Measurements from ENCODE around the gene ADCY6. TPM values are rescaled to one million over a fixed set of nuclear protein-coding genes. Genes with fewer than 3 reads are reported as not detected.
A peak's percentile ranks its signal among the peaks of the same experiment; 100 is the strongest.

ADCY6 gene
- total RNA-seq, 1 donor from 2014 or later, result 21.3 TPM

DNA sequence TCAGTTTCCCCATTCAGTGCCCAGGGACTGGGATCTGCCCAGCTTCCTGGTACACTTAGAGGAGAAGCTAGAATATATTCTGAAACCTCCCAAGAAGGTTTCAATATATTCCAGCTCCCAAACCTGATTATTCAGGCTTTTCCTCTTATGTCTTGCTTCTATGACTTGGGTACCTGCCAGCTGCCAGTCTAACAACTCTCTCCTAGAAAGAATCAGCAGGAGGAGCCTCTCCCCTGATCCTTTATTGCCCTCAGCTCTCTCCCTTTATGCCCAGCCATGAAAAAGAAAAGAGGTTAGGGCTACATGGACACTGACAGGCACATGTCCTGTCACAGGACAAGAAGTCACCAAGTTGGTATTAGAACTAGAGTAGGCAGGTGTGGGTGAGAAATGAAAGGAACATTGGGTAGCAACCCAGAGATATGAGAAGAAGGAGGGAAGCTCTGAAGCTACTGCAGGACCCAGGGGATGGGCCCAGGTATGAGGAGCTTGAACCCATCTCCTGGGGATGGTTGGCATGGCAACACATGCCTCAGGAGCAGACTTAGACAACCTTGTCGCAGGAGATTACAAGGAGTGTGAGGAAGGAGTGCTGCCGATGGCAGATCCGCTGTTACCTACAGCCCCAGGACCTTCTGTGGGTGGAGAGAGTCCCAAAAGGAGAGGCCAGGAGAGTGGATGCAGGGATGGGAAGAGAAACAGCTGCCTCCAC is 27.4 kb upstream of the ADCY6 start:
- ATAC-seq (no peak), DNase-seq (ENCODE audit: low spot score) (no peak)

DNA sequence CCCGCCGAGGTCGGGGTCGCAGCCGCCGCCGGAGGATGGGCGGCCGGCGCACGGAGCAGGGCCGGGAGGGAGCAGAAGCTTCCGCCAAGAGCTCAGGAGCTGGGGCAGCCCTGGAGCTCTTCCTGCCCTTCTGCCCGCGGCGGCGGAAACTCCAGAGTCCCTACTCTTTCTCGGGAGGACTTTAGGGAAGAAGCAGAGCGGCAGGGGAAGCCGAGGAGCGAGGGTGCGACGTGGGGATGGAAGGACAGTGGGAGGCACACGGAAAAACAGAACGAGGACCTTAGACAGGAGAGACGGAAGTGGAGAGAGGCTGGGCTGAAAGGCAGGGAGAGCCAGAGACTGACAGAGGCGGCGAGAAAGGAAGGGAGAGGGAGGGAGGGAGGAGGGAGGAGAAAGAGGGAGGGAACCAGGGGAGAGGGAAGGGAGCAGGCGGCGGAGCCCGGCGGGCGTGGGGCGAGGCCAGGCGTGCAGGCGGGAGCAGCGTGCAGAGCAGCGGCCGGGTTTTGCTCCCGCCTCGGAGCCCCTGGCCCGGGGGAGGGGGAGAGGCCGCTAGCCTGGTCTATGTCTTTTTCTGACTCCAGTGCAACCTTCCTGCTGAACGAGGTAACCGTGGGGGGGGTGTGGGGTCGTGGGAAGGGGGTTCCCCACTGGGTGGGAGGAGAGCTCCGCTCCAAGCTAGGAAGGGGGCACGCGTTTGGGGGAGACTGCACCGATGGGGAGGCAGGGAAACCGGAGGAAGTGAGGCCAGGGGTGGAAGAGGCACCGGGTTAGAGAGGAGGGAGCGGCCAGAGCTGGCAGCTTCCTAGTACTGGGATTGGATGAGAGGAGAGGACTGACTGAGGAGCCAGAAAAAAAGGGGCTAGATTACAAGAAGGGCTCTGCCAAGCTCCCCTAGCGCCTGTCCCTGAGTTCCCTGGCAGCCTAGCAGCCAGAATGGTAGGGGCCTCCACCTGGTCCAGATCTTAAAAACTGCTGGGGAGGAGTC is 26.5 kb upstream of the ADCY6 start:
- DNase-seq (ENCODE audit: low spot score) (peak; percentile 68), ATAC-seq (peak; percentile 86)

GRCh38 chr12:48814262-48815125 is 25.6 kb upstream of the ADCY6 start:
- peak; percentile 80 for DNase-seq (ENCODE audit: low spot score)
- peak; percentile 92 for ATAC-seq

- DNase-seq (ENCODE audit: low spot score), result no peak
Observed at GRCh38 chr12:48813465-48814261, 24.8 kb upstream of the ADCY6 start.

DNA sequence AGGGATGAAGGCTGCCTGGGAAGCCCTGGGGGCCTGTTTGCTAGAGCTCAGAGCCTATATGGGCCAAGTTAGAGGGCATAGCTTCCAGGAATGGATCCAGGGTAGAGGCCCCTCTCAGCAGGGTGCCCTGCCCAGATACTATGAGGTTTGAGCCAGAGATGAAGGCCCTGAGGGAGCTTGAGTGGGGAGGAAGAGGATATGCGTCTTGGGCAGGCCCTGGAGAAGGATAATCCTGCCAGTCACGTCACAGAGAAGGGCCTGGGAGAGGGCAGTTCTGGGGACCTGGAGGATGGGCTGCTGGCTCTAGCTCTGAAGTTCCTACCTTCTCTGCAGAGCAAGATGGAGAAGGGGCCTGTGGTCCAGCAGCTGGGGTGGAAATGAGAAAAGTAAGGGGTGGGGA is 23.5 kb upstream of the ADCY6 start:
- no peak for DNase-seq (ENCODE audit: low spot score)
- no peak for ATAC-seq

More at GRCh38 chr12:48813465-48814261, 24.8 kb upstream of the ADCY6 start:
- no peak for ATAC-seq

GRCh38 chr12:48811437-48812090 is 22.7 kb upstream of the ADCY6 start:
- ATAC-seq, result no peak

GRCh38 chr12:48810903-48811431 is 22.1 kb upstream of the ADCY6 start:
- ATAC-seq, result no peak
- no peak for DNase-seq (ENCODE audit: low spot score)

More at GRCh38 chr12:48811437-48812090, 22.7 kb upstream of the ADCY6 start:
- no peak for DNase-seq (ENCODE audit: low spot score)

GRCh38 chr12:48807981-48808380 is 19.1 kb upstream of the ADCY6 start:
- no peak for ATAC-seq
- DNase-seq (ENCODE audit: low spot score), result no peak

DNA sequence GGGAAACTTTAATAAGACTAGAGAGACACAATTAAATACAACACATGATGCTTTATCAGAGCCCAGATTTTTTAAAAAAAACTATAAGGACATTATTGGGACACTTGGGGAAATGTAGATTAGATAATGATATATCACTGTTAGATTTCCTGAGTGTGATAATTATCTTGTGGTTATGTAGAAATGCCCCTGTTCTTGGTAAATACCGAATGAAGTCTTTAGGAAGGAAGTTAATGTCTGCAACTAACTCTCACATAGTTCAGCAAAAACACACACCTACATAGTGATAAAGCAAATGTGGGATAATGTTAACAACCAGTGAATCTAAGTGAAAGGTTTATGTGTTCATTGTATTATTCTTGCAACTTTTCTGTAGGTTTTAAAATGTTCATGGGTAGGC is 14.8 kb upstream of the ADCY6 start:
- ATAC-seq (no peak), DNase-seq (ENCODE audit: low spot score) (no peak)

DNA sequence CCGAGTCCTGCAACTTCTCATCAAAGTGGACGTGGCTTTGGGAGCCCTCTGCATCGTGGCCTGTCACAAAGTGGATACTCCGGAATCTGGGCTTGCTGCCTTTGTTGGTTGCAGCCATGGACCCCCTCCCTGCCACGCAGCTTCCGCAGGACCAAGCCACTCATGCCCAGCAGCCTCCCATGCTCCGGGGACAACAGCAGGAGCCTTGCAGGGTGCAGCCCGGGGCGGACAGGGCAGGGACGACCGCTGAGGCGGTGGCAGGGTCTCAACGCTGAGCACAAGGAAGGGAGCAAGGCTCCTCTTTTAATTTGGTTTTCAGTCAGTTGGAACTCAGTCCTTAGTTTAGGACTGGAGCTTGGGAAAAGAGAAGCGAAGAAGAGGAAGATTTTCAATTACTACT is 12.1 kb upstream of the ADCY6 start:
- ATAC-seq, result no peak
- DNase-seq (ENCODE audit: low spot score), result no peak

GRCh38 chr12:48800457-48800856 is 11.6 kb upstream of the ADCY6 start:
- no peak for ATAC-seq
- DNase-seq (ENCODE audit: low spot score), result no peak

GRCh38 chr12:48796976-48797375 is 8.1 kb upstream of the ADCY6 start:
- ATAC-seq, result no peak
- no peak for DNase-seq (ENCODE audit: low spot score)

GRCh38 chr12:48795550-48796455 is 6.9 kb upstream of the ADCY6 start:
- DNase-seq (ENCODE audit: low spot score) (peak; percentile 72), ATAC-seq (peak; percentile 100)

GRCh38 chr12:48794870-48795269 is 6.0 kb upstream of the ADCY6 start:
- no peak for ATAC-seq
- DNase-seq (ENCODE audit: low spot score), result no peak

DNA sequence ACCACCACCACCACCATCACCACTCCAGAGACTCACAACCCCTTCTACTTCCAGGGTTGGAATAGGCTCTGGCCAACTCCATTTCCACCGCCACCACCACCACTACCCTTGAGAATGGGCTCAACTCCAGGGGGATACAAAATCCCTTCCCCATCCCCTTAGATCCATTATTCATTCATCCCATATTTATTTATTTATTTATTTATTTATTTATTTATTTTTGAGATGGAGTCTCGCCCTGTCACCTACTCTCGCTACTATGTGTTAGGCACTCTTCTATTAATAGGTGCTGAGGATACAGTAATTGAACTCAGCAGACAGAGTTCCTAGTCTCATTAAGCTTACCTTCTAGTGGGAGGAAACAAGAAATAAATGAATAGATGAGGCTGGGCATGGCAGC is 4.8 kb upstream of the ADCY6 start:
- ATAC-seq (no peak), DNase-seq (ENCODE audit: low spot score) (no peak)

DNA sequence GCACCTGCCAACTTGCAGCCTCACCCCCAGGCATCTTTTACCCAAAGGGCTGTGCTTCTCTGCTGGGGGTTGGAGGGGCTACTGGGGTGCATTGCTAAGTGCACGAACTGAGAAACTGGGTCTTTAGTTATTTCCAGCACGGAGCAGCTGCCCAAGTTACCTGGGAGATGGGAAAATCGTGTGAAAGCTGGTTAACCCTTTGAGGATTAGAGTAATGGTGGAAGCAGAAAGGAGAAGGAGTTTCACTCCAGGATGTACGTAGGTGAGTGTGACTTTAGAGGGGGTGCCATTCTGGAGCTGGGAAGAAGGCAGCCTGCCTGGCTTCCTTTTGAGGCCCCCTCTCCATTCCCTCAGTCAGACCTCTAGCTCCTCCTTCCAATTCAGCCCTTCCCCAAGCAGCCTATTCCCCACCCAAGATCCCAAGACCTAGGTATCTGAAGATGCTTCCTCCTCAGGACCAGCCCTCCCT is 1.0 kb upstream of the ADCY6 start:
- ATAC-seq (no peak), DNase-seq (ENCODE audit: low spot score) (no peak)

DNA sequence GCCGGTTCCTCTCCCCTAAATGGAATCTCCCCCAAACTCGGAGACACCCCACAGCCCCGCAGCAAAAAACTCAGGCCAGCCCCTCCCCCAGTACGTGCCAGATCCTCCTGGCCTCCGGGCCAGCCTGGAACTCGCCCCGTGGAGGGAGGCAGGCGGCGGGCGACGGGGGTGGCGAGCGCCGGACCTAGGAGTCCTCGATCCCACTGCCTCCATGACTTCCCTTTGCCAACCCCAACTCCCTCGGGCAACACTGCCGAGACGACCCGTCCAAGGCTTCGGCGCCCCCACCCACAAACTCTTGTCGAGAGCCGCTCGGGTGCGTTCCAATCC is 400 bp downstream of the ADCY6 start:
- ATAC-seq (peak; percentile 10), DNase-seq (ENCODE audit: low spot score) (no peak)

DNA sequence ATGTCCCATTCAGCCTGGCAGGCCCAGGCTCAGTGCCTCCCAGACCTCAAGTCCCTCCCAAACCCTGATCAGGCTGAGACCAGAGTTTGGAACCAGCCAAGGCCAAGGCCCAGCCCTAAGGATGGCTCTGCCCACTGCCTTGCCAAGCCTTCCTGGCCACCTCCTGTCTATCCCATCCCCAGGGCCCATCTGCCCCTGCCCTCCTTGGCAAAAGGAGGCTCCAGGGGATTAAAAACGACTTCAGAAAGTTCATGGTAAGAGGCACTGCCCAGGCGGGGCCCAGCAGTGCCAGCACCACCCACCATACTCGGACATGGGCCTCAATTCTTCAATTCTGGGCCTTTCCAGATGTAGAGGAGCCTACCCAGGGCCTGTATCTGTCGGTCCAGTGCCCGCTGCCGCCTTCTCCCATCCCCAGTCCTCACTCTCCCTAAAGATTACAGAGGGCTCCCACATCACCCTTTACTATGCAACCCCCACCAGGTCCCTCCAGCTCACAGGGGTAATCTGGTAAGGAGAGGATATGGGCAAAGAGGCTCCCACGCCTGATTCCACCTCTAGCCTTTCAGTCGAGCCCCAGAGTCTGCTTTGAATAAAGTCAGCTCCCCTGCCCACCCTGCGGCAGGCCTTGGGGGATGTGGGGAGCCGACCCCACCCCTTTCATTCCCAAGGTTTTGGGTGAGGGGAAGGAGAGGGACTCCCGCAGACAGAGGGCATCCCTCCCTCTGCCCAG is 932 bp downstream of the ADCY6 start:
- no peak for ATAC-seq
- DNase-seq (ENCODE audit: low spot score), result no peak

Data from left lobe of liver (tissue), 2 donors.